Renal pelvis (tissue), 4 donors: ENCODE results near the gene RAD52. TPM values are rescaled to one million over a fixed set of nuclear protein-coding genes. Genes with fewer than 3 reads are reported as not detected.
"Not testable (repeated sequence)": the region's sequence is repeated elsewhere in the genome, so short reads cannot be mapped to it uniquely, and the experiment has no call there.

Experiments used
- DNase-seq: peaks from one replicate; pipeline ENCODE4 v3.0.0-alpha.2; 2013
- polyA plus RNA-seq, 3 donors: library from polyadenylated mRNA; unstranded; fragments of 120-200 nt; gene quantifications; one replicate each; pipeline ENCODE4 v1.2.1, GENCODE V29; 2013; ENCODE audit not compliant: insufficient read length in 3 of 3

Gene RAD52
- polyA plus RNA-seq, 3 donors = 21.3 to 46.6 (median 41.0) TPM

DNA sequence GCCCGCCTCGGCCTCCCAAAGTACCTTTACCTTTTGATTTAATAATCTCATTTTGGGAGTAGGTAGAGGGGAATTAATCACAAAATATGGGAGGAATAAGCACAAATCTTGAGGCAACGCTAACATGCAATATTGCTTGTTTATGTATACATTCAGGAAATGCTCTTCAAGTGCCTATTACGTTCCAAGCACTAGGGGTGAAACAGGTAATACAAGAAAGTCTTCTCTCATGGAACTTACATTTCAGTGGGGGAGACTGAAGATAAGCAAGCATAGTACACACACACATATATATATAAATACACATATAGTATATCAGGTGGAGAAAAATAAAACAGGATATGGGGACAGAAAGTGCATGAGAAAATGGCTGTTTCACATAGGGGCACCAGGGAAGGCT, 22.5 kb upstream of the RAD52 start:
- no peak for DNase-seq

DNA sequence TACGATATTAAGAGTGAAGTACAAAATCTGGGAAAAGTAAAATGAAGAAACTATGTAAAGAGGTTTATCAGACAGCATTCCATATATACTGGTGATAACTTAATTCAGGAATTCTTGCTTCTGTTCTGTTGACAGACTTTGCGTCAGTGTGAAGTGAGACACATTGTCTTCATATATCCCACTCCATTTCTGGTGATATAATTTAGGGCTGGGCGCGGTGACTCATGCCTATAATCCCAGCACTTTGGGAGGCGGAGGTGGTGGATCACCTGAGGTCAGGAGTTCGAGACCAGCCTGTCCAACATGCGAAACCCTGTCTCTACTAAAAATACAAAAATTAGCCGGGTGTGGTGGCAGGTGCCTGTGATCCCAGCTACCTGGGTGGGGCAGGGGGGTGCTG, 20.3 kb upstream of the RAD52 start:
- no peak for DNase-seq

DNA sequence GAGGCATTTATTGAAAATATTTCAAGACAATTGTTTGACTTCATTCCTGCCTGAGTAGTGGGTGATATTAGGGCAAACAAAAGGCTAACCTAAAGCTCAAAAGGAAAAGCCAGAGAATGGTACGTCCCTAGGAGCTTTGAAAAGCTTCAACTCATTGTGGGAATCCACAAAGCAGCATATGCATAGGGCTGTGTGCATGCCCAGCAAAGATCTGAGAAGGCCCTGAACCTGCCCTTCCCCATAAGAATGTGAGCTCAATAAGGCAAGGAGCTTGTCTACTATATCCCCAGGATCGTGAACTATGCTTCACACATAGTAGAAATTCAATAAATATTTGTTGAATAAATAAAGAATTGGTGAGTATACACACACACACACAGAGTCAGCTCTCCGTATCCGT, 19.1 kb upstream of the RAD52 start:
- no peak for DNase-seq

DNA sequence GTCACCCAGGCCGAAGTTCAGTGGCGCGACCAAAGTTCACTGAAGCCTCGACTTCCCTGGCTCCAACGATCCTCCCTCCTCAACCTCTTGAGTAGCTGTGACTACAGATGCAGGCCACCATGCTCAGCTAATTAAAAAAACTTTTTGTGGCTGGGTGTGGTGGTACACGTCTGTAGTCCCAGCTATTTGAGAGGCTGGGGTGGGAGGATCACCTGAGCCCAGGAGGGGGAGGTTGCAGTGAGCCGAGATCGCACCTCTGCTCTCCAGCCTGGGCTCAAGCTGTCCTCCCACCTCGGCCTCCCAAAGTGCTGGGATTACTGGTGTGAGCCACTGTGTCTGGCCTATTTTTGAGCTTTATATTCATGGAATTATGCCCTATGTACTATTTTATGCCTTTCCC, 18.1 kb upstream of the RAD52 start:
- DNase-seq = no peak

DNA sequence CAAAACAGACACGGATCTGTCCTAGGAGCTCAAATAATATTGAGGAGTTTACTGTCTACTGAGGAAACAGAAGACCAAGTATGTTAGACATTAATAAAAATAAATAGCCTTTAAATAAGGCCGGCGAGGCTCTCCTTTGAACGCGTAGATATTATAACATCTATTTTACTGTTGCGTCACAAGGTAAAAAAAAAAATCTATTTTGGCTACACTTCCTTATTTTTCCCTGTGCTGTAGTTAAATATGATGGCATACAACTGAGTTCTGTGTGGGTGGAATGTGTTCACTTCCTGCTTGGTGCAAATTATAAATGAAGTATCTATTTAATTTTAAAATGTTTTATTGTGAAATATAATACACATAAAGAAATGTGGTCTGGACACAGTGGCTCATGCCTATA, 17.2 kb upstream of the RAD52 start:
- no peak for DNase-seq

DNA sequence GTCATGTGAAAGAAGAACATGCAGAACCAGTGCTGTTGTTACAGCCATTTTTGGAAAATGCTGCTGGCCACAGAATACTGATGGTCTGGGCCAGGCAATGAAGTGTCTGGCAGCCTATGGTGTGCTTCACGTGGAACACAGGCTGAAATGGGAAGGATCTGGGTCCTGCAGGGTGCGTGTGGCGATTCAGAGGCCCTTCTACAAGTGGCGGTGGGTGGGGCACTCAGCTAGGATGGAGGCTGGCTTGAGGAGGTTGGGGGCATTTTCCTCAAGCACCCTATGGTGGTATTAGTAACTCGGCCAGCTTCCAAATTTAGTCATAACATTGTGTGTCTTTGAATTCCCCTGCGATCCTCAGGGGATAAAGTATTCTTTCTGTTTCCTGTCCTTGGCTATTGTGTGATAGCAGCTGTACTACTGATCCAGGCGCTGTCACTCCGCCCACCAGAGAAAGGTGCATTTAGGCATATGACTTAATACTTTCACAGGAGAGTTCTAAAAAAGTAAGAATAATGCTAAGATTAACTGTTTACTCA, 9.2 kb upstream of the RAD52 start:
- no peak for DNase-seq

DNA sequence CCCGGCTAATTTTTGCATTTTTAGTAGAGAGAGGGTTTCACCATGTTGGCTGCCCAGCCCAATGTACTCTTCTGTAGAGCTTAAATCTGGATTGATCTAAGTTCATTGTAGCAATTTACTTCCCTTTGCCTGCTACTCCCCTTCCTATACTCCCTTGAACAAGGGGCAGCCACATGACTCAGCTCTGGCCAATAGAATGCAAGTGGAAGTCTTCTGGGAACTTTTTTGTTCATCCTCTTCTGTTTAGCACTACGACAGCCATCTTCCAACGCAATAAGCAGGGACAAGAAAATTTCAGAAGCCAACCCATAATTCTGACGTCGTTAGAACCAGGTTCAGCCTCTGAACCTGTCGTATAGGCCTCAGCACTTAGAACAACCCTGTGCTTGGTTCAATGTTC, 6.4 kb upstream of the RAD52 start:
- DNase-seq = no peak

- DNase-seq = no peak
Observed at GRCh38 chr12:954741-955140, 5.2 kb upstream of the RAD52 start.

DNA sequence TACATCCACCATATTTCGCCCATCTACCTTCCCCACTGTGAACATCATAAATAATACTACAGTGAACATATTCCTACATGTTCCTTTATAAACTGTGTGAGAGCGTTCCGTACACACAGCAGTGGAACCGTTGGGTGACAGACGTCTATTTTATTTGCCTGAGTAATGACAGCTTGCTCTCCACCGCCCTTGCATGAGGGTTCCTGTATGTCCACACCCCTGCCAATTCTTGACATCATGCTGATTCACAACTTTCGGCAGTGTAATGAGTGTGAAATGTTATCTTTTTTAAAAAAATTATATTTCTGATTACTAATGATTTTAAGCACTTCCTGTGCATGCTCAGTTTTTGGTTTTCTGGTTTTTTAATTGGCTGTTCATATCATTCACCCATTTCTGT, 4.3 kb upstream of the RAD52 start:
- no peak for DNase-seq

DNA sequence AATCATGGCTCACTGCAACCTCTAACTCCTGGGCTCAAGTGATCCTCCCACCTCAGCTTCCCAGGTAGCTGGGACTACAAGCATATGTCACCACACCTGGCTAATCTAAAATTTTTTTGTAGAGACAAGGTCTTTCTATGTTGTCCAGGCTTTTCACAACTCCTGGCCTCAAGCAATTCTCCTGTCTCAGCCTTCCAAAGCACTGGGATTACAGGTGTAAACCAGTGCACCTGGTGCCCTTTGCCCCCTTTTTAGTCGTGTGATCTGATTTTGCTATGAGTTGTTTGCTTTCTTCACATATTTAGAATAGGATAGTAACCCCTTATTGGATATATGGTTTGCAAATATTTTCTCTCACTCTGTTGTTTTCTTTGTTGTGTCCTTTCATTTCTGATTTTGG, 1.7 kb upstream of the RAD52 start:
- DNase-seq = no peak

GRCh38 chr12:948238-948637, 1.3 kb downstream of the RAD52 start:
- no peak for DNase-seq

- no peak for DNase-seq
Observed at GRCh38 chr12:946631-947030, 2.9 kb downstream of the RAD52 start.

DNA sequence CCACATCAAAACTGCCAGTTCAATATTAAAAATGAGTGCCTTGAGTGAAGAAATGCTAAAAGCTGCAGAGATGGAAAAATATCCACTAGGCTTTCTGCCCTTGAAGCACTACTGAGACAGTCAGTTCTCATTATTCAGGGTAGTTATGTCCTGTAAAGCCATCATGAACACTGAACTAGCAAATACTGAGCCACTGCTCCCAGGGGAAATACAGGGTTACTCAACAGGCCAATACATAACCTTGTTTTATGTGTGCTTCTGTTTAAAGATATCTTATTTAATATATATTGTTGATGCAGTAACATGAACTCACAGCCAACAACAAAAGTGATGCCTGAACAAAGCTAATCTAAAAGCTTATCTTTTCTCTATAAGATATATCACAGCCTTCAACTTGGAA, 3.3 kb downstream of the RAD52 start:
- DNase-seq = no peak

- DNase-seq = no peak
Observed at GRCh38 chr12:944211-944610, 5.3 kb downstream of the RAD52 start.

- DNase-seq = no peak
Observed at GRCh38 chr12:943051-943450, 6.4 kb downstream of the RAD52 start.

- DNase-seq = no peak
Observed at GRCh38 chr12:938810-939209, 10.7 kb downstream of the RAD52 start.

DNA sequence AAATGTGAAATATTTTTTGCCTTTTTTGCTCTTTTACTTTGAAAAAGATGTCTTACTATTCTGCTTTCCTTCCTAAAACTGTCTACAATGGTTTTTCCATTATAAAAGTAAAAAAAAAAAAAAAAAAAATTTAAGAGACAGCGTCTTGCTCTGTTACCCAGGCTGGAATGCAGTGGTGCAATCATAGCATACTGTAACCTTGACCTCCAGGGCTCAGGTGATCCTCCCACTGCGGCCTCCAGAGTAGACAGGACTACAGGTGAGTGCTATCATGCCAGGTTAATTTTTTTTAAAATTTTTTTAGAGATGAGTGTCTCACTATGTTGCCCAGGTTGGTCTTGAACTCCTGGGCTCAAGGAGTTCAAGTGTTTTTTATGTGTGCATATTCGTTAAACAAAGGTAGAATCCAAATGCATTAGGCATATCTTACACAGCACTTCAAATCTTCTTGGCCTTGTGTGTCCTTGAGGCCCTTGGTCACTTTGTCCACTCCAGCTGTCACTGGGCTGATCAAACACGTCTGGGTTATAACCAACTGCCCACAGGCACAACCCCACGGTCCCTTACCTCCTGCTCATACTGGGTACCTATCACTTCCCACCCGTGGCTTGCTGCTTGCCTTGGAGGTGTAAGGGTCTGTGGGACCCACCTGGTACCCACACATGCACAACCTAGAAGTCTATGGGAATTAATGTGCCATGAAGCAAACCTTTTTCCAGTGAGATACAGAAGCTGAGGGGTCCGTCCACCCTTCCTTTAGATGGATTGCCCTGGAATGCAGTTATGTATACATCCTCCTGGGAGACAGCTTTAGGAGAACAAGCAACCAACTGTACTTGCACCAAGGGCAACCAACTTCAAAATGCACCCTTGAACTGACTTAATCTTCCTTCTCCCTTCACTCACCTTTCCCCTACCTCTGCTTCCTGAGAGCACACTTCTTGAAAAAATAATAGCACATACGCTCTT, 12.8 kb downstream of the RAD52 start:
- DNase-seq = no peak

- DNase-seq = not testable (repeated sequence)
Observed at GRCh38 chr12:935891-936290, 13.6 kb downstream of the RAD52 start.

GRCh38 chr12:931591-931990, 17.9 kb downstream of the RAD52 start:
- no peak for DNase-seq

GRCh38 chr12:931060-931459, 18.4 kb downstream of the RAD52 start:
- DNase-seq = no peak

DNA sequence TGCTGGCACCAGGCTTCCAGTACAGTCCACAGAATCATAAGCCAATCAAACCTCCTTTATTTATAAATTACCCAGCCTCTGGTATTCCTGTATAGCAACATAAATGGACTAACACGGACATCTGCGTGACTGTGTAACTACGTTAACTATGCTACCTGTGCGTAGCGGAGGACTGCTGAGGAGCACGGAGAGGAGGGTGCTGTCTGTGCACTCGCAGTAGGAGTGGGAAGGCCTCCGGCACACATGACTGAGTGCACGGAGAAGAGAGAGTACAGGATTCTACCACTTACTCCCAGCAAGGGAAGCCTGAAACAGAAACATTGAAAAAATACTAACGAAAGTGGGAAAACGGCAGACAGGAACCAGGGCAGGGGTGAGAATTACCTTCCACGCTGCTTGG, 22.9 kb downstream of the RAD52 start:
- no peak for DNase-seq

- DNase-seq = no peak
Observed at GRCh38 chr12:922285-922684, 27.2 kb downstream of the RAD52 start.

GRCh38 chr12:920676-921075, 28.8 kb downstream of the RAD52 start:
- no peak for DNase-seq
